ENCODE results near the gene LPP. TPM values are rescaled to one million over a fixed set of nuclear protein-coding genes. Genes with fewer than 3 reads are reported as not detected.

LPP gene
- total and polyA plus RNA-seq, 2 donors from 2014 or later: 6.7 to 233 TPM

GRCh38 chr3:188792793-188793192, 638.8 kb downstream of the LPP start:
- Histone ChIP-seq H3K4me1 (ENCODE audit: control insufficient read depth in 2 of 3, insufficient read depth in 2 of 3, low read depth in 1 of 3, low read length in 3 of 3) (no peaks in the 10 kb centered on the region), H3K4me3 (ENCODE audit: low read length in 3 of 3) (no peak overlapping the region), H3K27ac (ENCODE audit: low read depth in 2 of 2, low read length in 2 of 2) (no peak overlapping the region), H3K27me3 (ENCODE audit: control insufficient read depth, insufficient read depth, low read length) (no peaks in the 10 kb centered on the region), H3K9me3 (ENCODE audit: control insufficient read depth in 2 of 3, insufficient read depth in 1 of 3, low read length in 3 of 3) (no peaks in the 10 kb centered on the region), H3K36me3 (ENCODE audit: control insufficient read depth in 2 of 3, insufficient read depth in 3 of 3, low read length in 3 of 3) (no peaks in the 10 kb centered on the region), H3K9ac (ENCODE audit: low read length in 3 of 3) (no peak overlapping the region)
- FAIRE-seq (no peak), DNase-seq (peak; percentile 35 to 73 (median 37))
- no peak for TF ChIP-seq CTCF (IDR thresholded peaks at IDR 0.05; ENCODE audit: borderline replicate concordance, extremely low read depth, insufficient read depth)
- intact Hi-C loops (cut with DNase I): no loop called here

GRCh38 chr3:188796122-188796631, 642.2 kb downstream of the LPP start:
- no peak for TF ChIP-seq CTCF (IDR thresholded peaks at IDR 0.05; ENCODE audit: borderline replicate concordance, extremely low read depth, insufficient read depth)
- FAIRE-seq (no peak), DNase-seq (peak in 1 of 5 donors; percentile 33)
- Histone ChIP-seq H3K4me3 (ENCODE audit: low read length in 3 of 3) (no peak overlapping the region), H3K36me3 (ENCODE audit: control insufficient read depth in 2 of 3, insufficient read depth in 3 of 3, low read length in 3 of 3) (no peaks in the 10 kb centered on the region), H3K9ac (ENCODE audit: low read length in 3 of 3) (no peak overlapping the region), H3K9me3 (ENCODE audit: control insufficient read depth in 2 of 3, insufficient read depth in 1 of 3, low read length in 3 of 3) (no peaks in the 10 kb centered on the region), H3K4me1 (ENCODE audit: control insufficient read depth in 2 of 3, insufficient read depth in 2 of 3, low read depth in 1 of 3, low read length in 3 of 3) (peaks cover 0 to 10% (median 2%) of the 10 kb centered on the region in 3 donors), H3K27ac (ENCODE audit: low read depth in 2 of 2, low read length in 2 of 2) (no peak overlapping the region), H3K27me3 (ENCODE audit: control insufficient read depth, insufficient read depth, low read length) (no peaks in the 10 kb centered on the region)
- intact Hi-C loops (cut with DNase I): no loop called here

GRCh38 chr3:188797045-188797444, 643.1 kb downstream of the LPP start:
- FAIRE-seq (no peak), DNase-seq (no peak)
- intact Hi-C loops (cut with DNase I): no loop called here
- no peak overlapping the region for H3K9ac ChIP-seq (ENCODE audit: low read length in 3 of 3)
- no peaks in the 10 kb centered on the region for H3K36me3 ChIP-seq (ENCODE audit: control insufficient read depth in 2 of 3, insufficient read depth in 3 of 3, low read length in 3 of 3)
- no peaks in the 10 kb centered on the region for H3K27me3 ChIP-seq (ENCODE audit: control insufficient read depth, insufficient read depth, low read length)
- no peak overlapping the region for H3K27ac ChIP-seq (ENCODE audit: low read depth in 2 of 2, low read length in 2 of 2)
- peaks cover 0 to 10% (median 2%) of the 10 kb centered on the region in 3 donors for H3K4me1 ChIP-seq (ENCODE audit: control insufficient read depth in 2 of 3, insufficient read depth in 2 of 3, low read depth in 1 of 3, low read length in 3 of 3)
- H3K4me3 ChIP-seq (ENCODE audit: low read length in 3 of 3): no peak overlapping the region
- no peaks in the 10 kb centered on the region for H3K9me3 ChIP-seq (ENCODE audit: control insufficient read depth in 2 of 3, insufficient read depth in 1 of 3, low read length in 3 of 3)
- TF ChIP-seq CTCF (IDR thresholded peaks at IDR 0.05; ENCODE audit: borderline replicate concordance, extremely low read depth, insufficient read depth): no peak

All from kidney (tissue), 14 donors.